Gastroesophageal sphincter (tissue), 4 donors: ENCODE measurements around the gene RESP18. TPM values are rescaled to one million over a fixed set of nuclear protein-coding genes. Genes with fewer than 3 reads are reported as not detected.

Source experiments
- ATAC-seq: fragments of 150-250 bp; one replicate; pipeline ENCODE4 v1.9.1; 2016; ENCODE audit warnings: mild to moderate bottlenecking, moderate library complexity
- H3K27ac ChIP-seq, 4 donors: fragments of 200-600 bp; sonication (generic) in 3 of 4; 1 replicate in 3 of 4; 2 replicates in 1 of 4; pipeline ENCODE4 v1.5.1; 2016 to 2019
- H3K27me3 ChIP-seq: fragments of 200-600 bp; sonication (generic); one replicate; pipeline ENCODE4 v1.5.1; 2019
- H3K36me3 ChIP-seq, 2 donors: fragments of 200-600 bp; sonication (generic); one replicate each; pipeline ENCODE4 v1.5.1; 2019; ENCODE audit warnings: control low read depth in 1 of 2
- H3K4me1 ChIP-seq, 3 donors: fragments of 200-600 bp; sonication (generic); 1 replicate in 2 of 3; 2 replicates in 1 of 3; pipeline ENCODE4 v1.5.1; 2016 to 2019; ENCODE audit warnings: control low read depth in 2 of 3
- H3K4me3 ChIP-seq, 2 donors: fragments of 200-600 bp; sonication (generic); one replicate each; pipeline ENCODE4 v1.5.1; 2019; ENCODE audit warnings: mild to moderate bottlenecking in 1 of 2, moderate library complexity in 1 of 2
- H3K9me3 ChIP-seq, 3 donors: fragments of 200-600 bp; sonication (generic); one replicate each; pipeline ENCODE4 v1.5.1; 2017 to 2019; ENCODE audit warnings: control low read depth in 2 of 3
- CTCF ChIP-seq, 4 experiments: fragments of 200-600 bp in 2 of 4; fragments of 450-650 bp in 2 of 4; sonication (generic) in 1 of 4; IDR thresholded peaks; one replicate each; pipeline ENCODE4 v1.5.1; 2017 to 2019; ENCODE audit warnings: antibody characterized with exemption in 4 of 4, mild to moderate bottlenecking in 2 of 4, moderate library complexity in 2 of 4
- EP300 ChIP-seq: sonication (generic); formaldehyde crosslinking; IDR thresholded peaks from one replicate; pipeline ENCODE4 v1.6.1; 2017; ENCODE audit warnings: antibody characterized with exemption, mild to moderate bottlenecking
- POLR2A ChIP-seq, 2 donors: fragments of 450-650 bp; IDR thresholded peaks; one replicate each; pipeline ENCODE4 v1.6.1; 2017; ENCODE audit warnings: antibody characterized with exemption in 2 of 2, mild to moderate bottlenecking in 2 of 2, moderate library complexity in 1 of 2
- POLR2AphosphoS5 ChIP-seq: sonication (generic); formaldehyde crosslinking; IDR thresholded peaks from one replicate; pipeline ENCODE4 v1.6.1; 2017; ENCODE audit warnings: antibody characterized with exemption
- WGBS, 2 donors: methylation state at CpG; one replicate each; pipeline ENCODE4 v1.1.5; 2018; ENCODE audit warnings: low coverage in 1 of 2; 5-methylcytosine and 5-hydroxymethylcytosine counted together
- total RNA-seq, 4 donors: library from RNA; depleted of rRNA; stranded (reverse); fragments of >200 nt; gene quantifications; one replicate each; pipeline ENCODE4 v1.1.0, GENCODE V29; 2016

The RESP18 gene
- total RNA-seq = not detected

DNA sequence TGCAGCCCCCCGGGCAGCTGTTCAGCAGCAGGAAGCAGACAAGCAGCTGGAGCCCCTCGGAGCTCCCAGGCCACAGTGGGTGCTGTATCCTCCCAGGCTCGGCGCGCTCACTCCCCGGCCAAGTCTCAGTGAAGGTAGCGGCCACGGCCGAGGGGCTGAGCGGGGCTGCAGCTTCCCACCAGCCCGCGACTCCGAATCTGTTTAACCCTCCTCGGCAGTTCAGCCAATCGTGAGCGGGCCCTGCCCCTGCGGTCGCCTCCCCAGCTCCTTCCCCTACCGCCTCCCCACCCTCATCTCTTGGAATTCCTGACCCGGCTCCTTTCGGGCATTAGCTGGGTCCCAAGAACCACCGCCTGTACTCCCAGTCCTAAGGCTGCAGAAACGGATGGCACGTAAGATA is at the start of gene RESP18:
Gene RESP18, minus strand, starts transcription at position 203 of the 400 bp plus-strand sequence.
- no peaks in the 10 kb centered on the region for H3K36me3 ChIP-seq
- H3K4me3 ChIP-seq = no peak within 1 kb of the TSS
- no peaks in the 10 kb centered on the region for H3K4me1 ChIP-seq
- peaks cover 72% of the 10 kb centered on the region for H3K27me3 ChIP-seq
- WGBS, 2 donors = 0 to 5% methylated on average over 1 to 6 of the region's 24 CpGs
- H3K27ac ChIP-seq = no peak within 1 kb of the TSS
- ATAC-seq = no peak
- no peak for TF ChIP-seq POLR2AphosphoS5
- H3K9me3 ChIP-seq = peaks cover 0 to 20% (median 0%) of the 10 kb centered on the region in 3 donors

DNA sequence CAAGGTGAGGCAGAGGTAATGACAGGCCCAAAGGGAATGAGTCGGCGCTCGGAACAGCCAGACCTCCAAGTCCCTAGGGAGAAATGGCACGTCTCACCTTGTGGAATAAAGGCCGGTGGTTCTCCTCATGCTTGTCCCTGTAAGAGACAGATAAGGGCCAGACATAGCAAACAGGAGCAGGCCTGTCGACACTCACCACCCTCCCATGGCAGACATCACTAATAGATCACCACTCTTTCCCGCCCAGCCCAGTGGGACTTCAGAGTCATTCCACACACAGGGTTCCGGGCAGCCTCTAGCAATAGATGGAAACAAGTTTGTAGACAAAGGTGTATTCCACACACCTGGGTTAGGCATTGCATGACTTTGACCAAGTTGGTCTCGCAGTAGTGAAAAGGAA is 48.9 kb upstream of the RESP18 start:
- Histone ChIP-seq H3K27me3 (no peaks in the 10 kb centered on the region), H3K4me3 (no peak overlapping the region), H3K9me3 (no peaks in the 10 kb centered on the region), H3K36me3 (peaks cover 0 to 100% of the 10 kb centered on the region in 2 donors), H3K27ac (no peak overlapping the region), H3K4me1 (peaks cover 0 to 25% (median 11%) of the 10 kb centered on the region in 3 donors)
- TF ChIP-seq POLR2AphosphoS5 (no peak), CTCF (IDR thresholded peaks at IDR 0.05) (no peak), EP300 (no peak), POLR2A (IDR thresholded peaks at IDR 0.05) (no peak)
- ATAC-seq = no peak
- 100% methylated on average over 1 to 5 of the region's 9 CpGs for WGBS, 2 donors

DNA sequence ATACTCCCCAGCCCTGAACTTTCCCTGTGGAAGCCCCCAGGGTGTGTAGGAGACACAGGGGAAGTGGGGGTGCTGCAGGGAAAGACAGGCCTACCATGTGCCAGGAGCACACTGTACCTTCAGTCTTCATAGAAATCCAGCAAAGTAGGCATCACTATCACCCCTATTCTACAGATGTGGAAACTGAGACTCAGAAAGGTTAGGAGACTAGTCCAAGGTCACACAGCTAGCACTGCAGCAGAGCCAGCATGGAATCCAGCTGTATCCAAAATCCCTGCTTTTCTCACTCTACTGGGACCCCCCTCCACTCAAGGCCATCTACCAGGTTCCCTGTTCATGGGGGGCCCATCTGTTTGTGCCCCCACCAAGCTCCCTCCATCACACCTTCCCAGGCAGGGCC is 48.4 kb upstream of the RESP18 start:
- H3K36me3 ChIP-seq = peaks cover 0 to 100% of the 10 kb centered on the region in 2 donors
- H3K27ac ChIP-seq = no peak overlapping the region
- no peak for TF ChIP-seq POLR2A (IDR thresholded peaks at IDR 0.05)
- TF ChIP-seq POLR2AphosphoS5 = no peak
- TF ChIP-seq EP300 = no peak
- TF ChIP-seq CTCF (IDR thresholded peaks at IDR 0.05) = no peak
- H3K27me3 ChIP-seq = no peaks in the 10 kb centered on the region
- ATAC-seq = no peak
- no peak overlapping the region for H3K4me3 ChIP-seq
- H3K9me3 ChIP-seq = no peaks in the 10 kb centered on the region
- H3K4me1 ChIP-seq = peaks cover 0 to 20% (median 7%) of the 10 kb centered on the region in 3 donors

DNA sequence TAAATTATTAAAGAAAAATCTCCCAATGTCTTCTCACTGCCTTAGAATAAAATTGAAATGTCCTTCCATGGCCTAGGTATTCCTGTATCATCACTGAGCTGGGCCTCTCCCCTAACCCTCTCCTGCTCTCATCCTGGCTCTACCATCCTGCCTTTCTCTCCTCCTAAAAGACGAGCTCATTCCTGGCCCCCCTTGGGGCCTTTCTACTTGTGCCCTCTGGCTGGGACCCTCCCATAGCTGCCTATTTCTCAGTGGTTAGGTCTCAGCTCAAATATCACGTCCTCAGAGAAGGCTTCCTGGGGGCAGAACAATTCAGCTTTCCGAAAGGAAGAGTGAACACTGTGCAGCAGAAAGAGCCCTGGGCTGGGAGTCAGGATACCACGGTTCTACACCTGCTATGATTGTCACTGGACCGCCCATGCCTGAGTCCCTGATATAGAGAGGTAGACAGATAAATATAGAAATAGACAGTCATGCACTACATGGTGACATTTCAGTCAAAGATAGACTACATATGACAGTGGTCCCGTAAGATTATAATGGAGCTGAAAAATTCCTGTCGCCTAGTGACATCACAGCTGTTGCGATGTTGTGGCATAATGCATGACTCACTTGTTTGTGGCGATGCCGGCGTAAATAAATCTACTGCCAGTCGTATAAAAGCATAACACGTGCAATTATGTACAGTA is 45.8 kb upstream of the RESP18 start:
- Histone ChIP-seq H3K4me1 (no peaks in the 10 kb centered on the region), H3K27ac (no peak overlapping the region), H3K27me3 (no peaks in the 10 kb centered on the region), H3K36me3 (peaks cover 0 to 100% of the 10 kb centered on the region in 2 donors), H3K4me3 (no peak overlapping the region), H3K9me3 (no peaks in the 10 kb centered on the region)
- ATAC-seq = no peak
- WGBS, 2 donors = 87 to 93% methylated on average over 12 of the region's 13 CpGs
- TF ChIP-seq POLR2A (IDR thresholded peaks at IDR 0.05) (no peak), EP300 (no peak), POLR2AphosphoS5 (no peak), CTCF (IDR thresholded peaks at IDR 0.05) (no peak)

DNA sequence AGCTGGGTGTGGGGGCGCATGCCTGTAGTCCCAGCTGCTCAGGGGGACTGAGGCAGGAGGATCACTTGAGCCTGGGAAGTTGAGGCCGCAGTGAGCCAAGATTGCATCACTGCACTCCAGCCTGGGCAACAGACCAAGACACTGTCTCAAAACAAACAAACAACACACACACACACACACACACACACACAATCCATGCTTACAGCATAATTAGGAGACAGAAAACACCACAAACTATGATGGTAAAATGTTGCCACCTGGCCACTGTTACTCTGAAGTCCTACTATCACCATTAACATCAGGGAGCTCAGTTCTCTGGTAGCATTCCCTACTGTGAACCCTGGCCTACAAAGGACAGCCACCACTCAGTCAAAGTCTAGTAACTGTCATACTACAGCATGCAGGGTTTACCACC is 36.9 kb upstream of the RESP18 start:
- Histone ChIP-seq H3K36me3 (peaks cover 0 to 23% of the 10 kb centered on the region in 2 donors), H3K27me3 (no peaks in the 10 kb centered on the region), H3K9me3 (no peaks in the 10 kb centered on the region), H3K4me1 (peaks cover 0 to 13% (median 4%) of the 10 kb centered on the region in 3 donors), H3K27ac (peak overlapping the region in 3 of 4 donors; percentile 33 to 73 (median 61)), H3K4me3 (no peak overlapping the region)
- ATAC-seq = peak; percentile 66
- WGBS, 2 donors = 0 to 43% methylated on average over 1 to 2 of the region's 2 CpGs
- no peak for TF ChIP-seq CTCF (IDR thresholded peaks at IDR 0.05)
